Skeletal muscle cell (primary cell): ENCODE data around the gene RGS21.

Experiments used
- DNase-seq: peaks from one replicate; pipeline ENCODE4 v3.0.0-alpha.2; 2010; ENCODE audit warnings: low read depth
- H3K4me3 ChIP-seq: 2 replicates; pipeline ENCODE4 v1.5.1; 2011; ENCODE audit warnings: low read depth, mild to moderate bottlenecking, control low read depth, low read length, moderate library complexity

Gene RGS21

DNA sequence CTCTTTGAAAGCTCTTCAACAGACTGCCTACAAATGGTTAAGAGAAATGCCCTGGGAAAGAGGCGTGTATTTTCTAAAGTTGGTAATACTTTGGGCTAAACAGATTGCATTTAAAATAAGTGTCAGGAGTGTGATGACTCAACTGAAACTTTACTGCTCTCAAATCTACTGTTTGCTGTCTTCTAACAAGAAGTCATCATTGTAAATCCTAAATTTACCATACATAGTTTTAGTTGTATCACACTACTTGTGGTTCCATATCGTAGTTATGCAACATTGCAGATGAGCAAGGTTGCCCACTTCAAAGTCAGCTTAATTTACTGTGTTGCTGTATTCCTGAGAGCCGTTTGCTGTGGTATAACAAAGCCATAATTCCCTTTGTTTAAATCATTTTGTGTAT is 59.6 kb downstream of the RGS21 start:
- H3K4me3 ChIP-seq: no peak overlapping the region
- DNase-seq: no peak

DNA sequence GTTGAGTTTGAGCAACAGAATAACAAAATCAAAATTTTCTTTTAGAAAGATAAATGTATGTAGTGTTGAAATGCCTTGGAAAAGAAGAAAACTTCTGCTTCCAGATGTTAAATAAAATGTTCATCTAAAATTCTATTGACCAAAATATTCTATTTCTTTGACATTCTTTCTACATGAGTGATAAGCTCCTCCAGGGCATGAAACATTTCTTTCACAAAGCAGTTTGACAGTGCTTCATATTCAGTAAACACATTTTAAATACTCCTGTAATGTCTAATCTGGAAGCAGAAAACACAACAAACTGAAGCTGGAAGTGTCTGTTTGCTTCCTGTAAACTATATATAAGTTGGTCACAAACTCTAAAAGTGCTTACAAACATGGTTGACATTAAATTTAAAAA is 61.5 kb downstream of the RGS21 start:
- DNase-seq: no peak
- no peak overlapping the region for H3K4me3 ChIP-seq

GRCh38 chr1:192378878-192379277 is 62.1 kb downstream of the RGS21 start:
- no peak for DNase-seq
- H3K4me3 ChIP-seq: no peak overlapping the region

DNA sequence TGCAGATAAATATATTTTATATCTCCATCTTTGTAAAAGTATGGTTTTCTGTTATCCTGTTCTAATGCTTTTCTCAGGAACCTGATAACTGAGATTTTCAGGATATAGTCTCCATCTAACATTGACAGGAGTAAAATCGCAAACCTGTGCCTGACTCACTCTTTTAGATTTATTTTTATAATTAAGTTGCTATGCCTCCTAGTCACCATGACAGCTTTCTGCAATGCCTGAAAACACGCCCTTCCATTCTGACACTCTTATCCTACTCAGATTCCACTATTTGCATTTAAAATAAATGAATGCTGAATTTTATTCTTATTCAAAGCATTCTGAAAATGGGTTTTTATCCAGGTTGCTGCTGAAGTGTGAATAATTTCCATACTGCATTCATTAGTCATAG is 62.8 kb downstream of the RGS21 start:
- DNase-seq: no peak
- no peak overlapping the region for H3K4me3 ChIP-seq

- no peak for DNase-seq
- no peak overlapping the region for H3K4me3 ChIP-seq
Observed at GRCh38 chr1:192382758-192383157, 66.0 kb downstream of the RGS21 start.

GRCh38 chr1:192386051-192386650 is 69.4 kb downstream of the RGS21 start:
- DNase-seq: no peak
- H3K4me3 ChIP-seq: no peak overlapping the region

DNA sequence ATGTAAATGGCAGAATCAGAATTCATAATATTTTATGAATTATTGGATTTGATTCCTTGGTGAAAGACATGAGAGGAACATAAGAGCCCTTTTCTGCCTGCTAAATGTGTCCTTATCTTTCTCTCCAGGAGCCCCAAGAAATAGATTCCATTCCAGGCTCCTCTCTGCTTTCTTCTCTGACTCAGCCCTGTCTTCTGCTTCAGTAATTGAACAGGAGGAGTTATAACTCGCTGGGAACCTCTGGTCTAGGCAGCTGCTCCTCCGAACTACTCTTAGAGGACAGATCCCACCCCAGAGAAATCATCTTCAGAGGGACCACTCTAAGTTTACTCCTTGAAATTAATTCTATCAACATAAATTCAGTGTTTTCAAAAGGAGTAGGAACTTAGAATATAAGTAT is 78.4 kb downstream of the RGS21 start:
- DNase-seq: no peak
- no peak overlapping the region for H3K4me3 ChIP-seq

- no peak overlapping the region for H3K4me3 ChIP-seq
- DNase-seq: no peak
Observed at GRCh38 chr1:192395895-192396294, 79.1 kb downstream of the RGS21 start.

DNA sequence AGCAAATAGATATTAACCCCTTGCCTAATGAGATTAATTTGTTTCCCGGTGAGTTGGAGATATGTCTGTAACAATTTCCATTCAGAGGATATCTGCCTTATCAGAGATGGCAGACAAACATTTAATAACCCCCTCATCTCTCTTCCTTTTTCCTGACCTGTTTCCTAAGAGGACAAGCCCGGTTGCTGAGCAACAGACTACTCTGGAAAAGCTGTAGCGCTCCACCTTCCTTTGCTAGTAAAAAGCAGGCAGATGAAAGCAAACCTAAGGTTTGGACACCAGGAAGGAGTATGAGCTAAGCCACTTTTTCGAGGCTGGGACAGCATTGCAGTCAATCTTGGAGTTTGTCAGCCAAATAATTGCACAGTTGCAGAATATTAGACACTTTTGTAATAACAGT is 82.4 kb downstream of the RGS21 start:
- DNase-seq: no peak
- no peak overlapping the region for H3K4me3 ChIP-seq

- DNase-seq: no peak
- H3K4me3 ChIP-seq: no peak overlapping the region
Observed at GRCh38 chr1:192401825-192402224, 85.0 kb downstream of the RGS21 start.

- no peak overlapping the region for H3K4me3 ChIP-seq
- no peak for DNase-seq
Observed at GRCh38 chr1:192402571-192402970, 85.8 kb downstream of the RGS21 start.

GRCh38 chr1:192407206-192407605 is 90.4 kb downstream of the RGS21 start:
- DNase-seq: no peak
- no peak overlapping the region for H3K4me3 ChIP-seq
